Coronary artery (tissue), 2 donors: ENCODE measurements around the gene PACSIN1.
A peak's percentile ranks its signal among the peaks of the same experiment; 100 is the strongest.

Experiments
- DNase-seq: peaks from one replicate; pipeline ENCODE4 v3.0.0-alpha.2; 2017; ENCODE audit warnings: low spot score
- H3K27ac ChIP-seq, 2 donors: fragments of 200-600 bp; sonication (generic); one replicate each; pipeline ENCODE4 v1.5.1; 2016 to 2019
- H3K4me3 ChIP-seq: fragments of 200-600 bp; sonication (generic); 2 replicates; pipeline ENCODE4 v1.5.1; 2016; ENCODE audit warnings: mild to moderate bottlenecking, moderate library complexity
- CTCF ChIP-seq: fragments of 200-600 bp; sonication (generic); IDR thresholded peaks from one replicate; pipeline ENCODE4 v1.5.1; 2019; ENCODE audit warnings: antibody characterized with exemption

PACSIN1 gene

GRCh38 chr6:34524971-34525370, 59.1 kb downstream of the PACSIN1 start:
- Histone ChIP-seq H3K4me3 (no peak overlapping the region), H3K27ac (no peak overlapping the region)
- TF ChIP-seq CTCF: no peak
- DNase-seq: no peak

GRCh38 chr6:34525431-34526175, 59.7 kb downstream of the PACSIN1 start:
- H3K27ac ChIP-seq: no peak overlapping the region
- no peak for DNase-seq
- TF ChIP-seq CTCF: no peak
- H3K4me3 ChIP-seq: no peak overlapping the region

- no peak for DNase-seq
- H3K4me3 ChIP-seq: peak overlapping the region; percentile 58
- TF ChIP-seq CTCF: no peak
- peak overlapping the region in 1 of 2 donors; percentile 3 for H3K27ac ChIP-seq
These were observed 60.5 kb downstream of the PACSIN1 start for GRCh38 chr6:34526241-34526972.

GRCh38 chr6:34526992-34527728, 61.3 kb downstream of the PACSIN1 start:
- peak; percentile 93 for DNase-seq
- TF ChIP-seq CTCF: peak; percentile 86
- H3K4me3 ChIP-seq: peak overlapping the region; percentile 58
- peak overlapping the region in 1 of 2 donors; percentile 3 for H3K27ac ChIP-seq

GRCh38 chr6:34527751-34528670, 62.1 kb downstream of the PACSIN1 start:
- TF ChIP-seq CTCF: no peak
- Histone ChIP-seq H3K4me3 (no peak overlapping the region), H3K27ac (no peak overlapping the region)
- DNase-seq: no peak

GRCh38 chr6:34528996-34529664, 63.3 kb downstream of the PACSIN1 start:
- Histone ChIP-seq H3K4me3 (no peak overlapping the region), H3K27ac (no peak overlapping the region)
- no peak for TF ChIP-seq CTCF
- no peak for DNase-seq
